ENCODE data around the gene BSN. TPM values are rescaled to one million over a fixed set of nuclear protein-coding genes. Genes with fewer than 3 reads are reported as not detected.

Gene BSN
- total and polyA plus RNA-seq, 2 of the 4 experiments (the other 2 are of a cell fraction) = under 0.01 to 0.03 TPM

DNA sequence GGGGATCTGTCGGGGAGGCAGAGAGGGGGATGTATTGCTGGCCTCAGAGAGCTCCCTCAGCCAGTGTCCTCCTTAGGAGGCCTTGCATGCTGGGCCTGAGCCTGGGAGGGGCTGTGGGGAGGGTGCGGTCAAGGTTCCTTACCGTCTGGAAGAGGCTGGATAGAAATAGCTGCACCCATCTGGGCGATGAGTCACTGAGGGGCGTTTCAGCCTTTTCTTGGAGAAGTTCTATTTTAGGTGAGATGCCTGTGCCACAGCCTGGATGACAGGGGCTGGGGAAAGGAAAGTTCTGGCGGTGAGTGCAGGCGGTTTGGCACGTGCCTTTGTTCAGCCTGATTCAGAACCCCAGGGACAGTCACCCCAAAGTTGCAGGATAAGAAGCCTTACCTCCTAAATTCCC is 84.2 kb downstream of the BSN start:
- no peak for ATAC-seq (ENCODE audit: low read depth)

More for the DNA sequence above, 84.2 kb downstream of the BSN start:
- no peak overlapping the region for H3K4ac ChIP-seq (ENCODE audit: low read depth, low read length)
- no peak overlapping the region for H3K14ac ChIP-seq (replicated peaks; ENCODE audit: low read depth, low read length)
- H3K4me1 ChIP-seq (ENCODE audit: control insufficient read depth, insufficient read depth, low read length) = peaks cover 3% of the 10 kb centered on the region; the same call in 1 of the 2 replicates
- H3K36me3 ChIP-seq (ENCODE audit: control insufficient read depth, insufficient read depth, low read length) = no peaks in the 10 kb centered on the region
- H4K5ac ChIP-seq (ENCODE audit: low read depth, low read length) = no peak overlapping the region
- TF ChIP-seq NFE2L2 (IDR thresholded peaks at IDR 0.05; ENCODE audit: low read depth, low read length) = no peak
- no peak for TF ChIP-seq MAFK (IDR thresholded peaks at IDR 0.05; ENCODE audit: low read depth, low read length)
- TF ChIP-seq, protein P1, sequence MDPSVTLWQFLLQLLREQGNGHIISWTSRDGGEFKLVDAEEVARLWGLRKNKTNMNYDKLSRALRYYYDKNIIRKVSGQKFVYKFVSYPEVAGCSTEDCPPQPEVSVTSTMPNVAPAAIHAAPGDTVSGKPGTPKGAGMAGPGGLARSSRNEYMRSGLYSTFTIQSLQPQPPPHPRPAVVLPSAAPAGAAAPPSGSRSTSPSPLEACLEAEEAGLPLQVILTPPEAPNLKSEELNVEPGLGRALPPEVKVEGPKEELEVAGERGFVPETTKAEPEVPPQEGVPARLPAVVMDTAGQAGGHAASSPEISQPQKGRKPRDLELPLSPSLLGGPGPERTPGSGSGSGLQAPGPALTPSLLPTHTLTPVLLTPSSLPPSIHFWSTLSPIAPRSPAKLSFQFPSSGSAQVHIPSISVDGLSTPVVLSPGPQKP (IDR thresholded peaks at IDR 0.05; ENCODE audit: borderline replicate concordance, low read depth, low read length) = no peak
- TF ChIP-seq, protein P2, sequence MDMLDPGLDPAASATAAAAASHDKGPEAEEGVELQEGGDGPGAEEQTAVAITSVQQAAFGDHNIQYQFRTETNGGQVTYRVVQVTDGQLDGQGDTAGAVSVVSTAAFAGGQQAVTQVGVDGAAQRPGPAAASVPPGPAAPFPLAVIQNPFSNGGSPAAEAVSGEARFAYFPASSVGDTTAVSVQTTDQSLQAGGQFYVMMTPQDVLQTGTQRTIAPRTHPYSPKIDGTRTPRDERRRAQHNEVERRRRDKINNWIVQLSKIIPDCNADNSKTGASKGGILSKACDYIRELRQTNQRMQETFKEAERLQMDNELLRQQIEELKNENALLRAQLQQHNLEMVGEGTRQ (IDR thresholded peaks at IDR 0.05; ENCODE audit: low read depth, low read length) = no peak
- peak; percentile 28; the same call in 1 of the 2 replicates for TF ChIP-seq BHLHE40 (IDR thresholded peaks at IDR 0.05; ENCODE audit: low read depth, low read length)
- no peak for TF ChIP-seq MAZ (IDR thresholded peaks at IDR 0.05; ENCODE audit: borderline replicate concordance, low read depth, low read length)
- TF ChIP-seq, protein P3, sequence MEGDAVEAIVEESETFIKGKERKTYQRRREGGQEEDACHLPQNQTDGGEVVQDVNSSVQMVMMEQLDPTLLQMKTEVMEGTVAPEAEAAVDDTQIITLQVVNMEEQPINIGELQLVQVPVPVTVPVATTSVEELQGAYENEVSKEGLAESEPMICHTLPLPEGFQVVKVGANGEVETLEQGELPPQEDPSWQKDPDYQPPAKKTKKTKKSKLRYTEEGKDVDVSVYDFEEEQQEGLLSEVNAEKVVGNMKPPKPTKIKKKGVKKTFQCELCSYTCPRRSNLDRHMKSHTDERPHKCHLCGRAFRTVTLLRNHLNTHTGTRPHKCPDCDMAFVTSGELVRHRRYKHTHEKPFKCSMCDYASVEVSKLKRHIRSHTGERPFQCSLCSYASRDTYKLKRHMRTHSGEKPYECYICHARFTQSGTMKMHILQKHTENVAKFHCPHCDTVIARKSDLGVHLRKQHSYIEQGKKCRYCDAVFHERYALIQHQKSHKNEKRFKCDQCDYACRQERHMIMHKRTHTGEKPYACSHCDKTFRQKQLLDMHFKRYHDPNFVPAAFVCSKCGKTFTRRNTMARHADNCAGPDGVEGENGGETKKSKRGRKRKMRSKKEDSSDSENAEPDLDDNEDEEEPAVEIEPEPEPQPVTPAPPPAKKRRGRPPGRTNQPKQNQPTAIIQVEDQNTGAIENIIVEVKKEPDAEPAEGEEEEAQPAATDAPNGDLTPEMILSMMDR (conservative IDR thresholded peaks at IDR 0.05; ENCODE audit: low read depth, low read length) = no peak
- TF ChIP-seq RAD21 (IDR thresholded peaks at IDR 0.05; ENCODE audit: low read length) = no peak
- no peak for TF ChIP-seq RCOR1 (IDR thresholded peaks at IDR 0.05; ENCODE audit: insufficient replicate concordance, low read length)
- TF ChIP-seq CEBPB (IDR thresholded peaks at IDR 0.05; ENCODE audit: low read depth, low read length) = no peak
- 0 out of 2 replicates have a peak, but pooled peaks have one; percentile 7 for TF ChIP-seq FOS (IDR thresholded peaks at IDR 0.05; ENCODE audit: low read depth, low read length)
- no peak for TF ChIP-seq MXI1 (IDR thresholded peaks at IDR 0.05; ENCODE audit: borderline replicate concordance, low read depth, low read length)
- no peak for TF ChIP-seq SMC3 (IDR thresholded peaks at IDR 0.05; ENCODE audit: low read depth, low read length)
- no peak overlapping the region for H3K9ac ChIP-seq (ENCODE audit: low read depth, low read length)
- CTCF ChIA-PET = no interaction called here
- no peak overlapping the region for H3K56ac ChIP-seq (ENCODE audit: extremely low read depth, insufficient read depth, low read length)
- dilution Hi-C loops (cut with HindIII; ENCODE audit: low sequenced_read_pairs, unreplicated experiment) = no loop called here
- intact Hi-C loops (cut with micrococcal nuclease) = no loop called here
- no peaks in the 10 kb centered on the region for H3K9me3 ChIP-seq (ENCODE audit: control insufficient read depth, insufficient read depth, low read length)
- no peak overlapping the region for H3K4me2 ChIP-seq (ENCODE audit: low read depth, low read length)
- DNase-seq = peak; percentile 31
- no peak overlapping the region; the same call in 1 of the 2 replicates for H2AK5ac ChIP-seq (ENCODE audit: low read depth, low read length)
- no peaks in the 10 kb centered on the region for H3K79me1 ChIP-seq (ENCODE audit: low read depth in 1 of 2, low read length in 2 of 2)
- H4K8ac ChIP-seq (ENCODE audit: low read depth in 2 of 2, low read length in 2 of 2) = no peak overlapping the region
- H2BK5ac ChIP-seq (ENCODE audit: low read depth, low read length, poor library complexity, severe bottlenecking) = no peak overlapping the region
- no peak overlapping the region for H4K91ac ChIP-seq (ENCODE audit: insufficient read depth, low read depth, low read length)
- H3K18ac ChIP-seq (ENCODE audit: low read depth, low read length) = no peak overlapping the region
- H2AK9ac ChIP-seq (replicated peaks; ENCODE audit: low read depth, low read length, poor library complexity) = no peak overlapping the region
- H3K4me3 ChIP-seq (ENCODE audit: insufficient read depth, low read depth, low read length) = no peak overlapping the region
- H2BK120ac ChIP-seq (ENCODE audit: low read depth, low read length) = no peak overlapping the region
- H3K9me1 ChIP-seq (ENCODE audit: insufficient read depth, low read length) = no peaks in the 10 kb centered on the region
- no peaks in the 10 kb centered on the region for H4K20me1 ChIP-seq (ENCODE audit: insufficient read depth, low read length)
- no peak overlapping the region for H3K27ac ChIP-seq (ENCODE audit: insufficient read depth, low read length)
- POLR2A ChIA-PET (ENCODE audit: unreplicated experiment) = no interaction called here
- BruUV-seq (replicated peaks) = no TSS peak
- H2BK20ac ChIP-seq (ENCODE audit: low read depth, low read length) = no peak overlapping the region
- whole genome bisulfite sequencing, 2 experiments (ENCODE audit: extremely low coverage in 2 of 2, insufficient read length in 1 of 2) = 60% methylated on average over 1 of the region's 8 CpGs; no CpG with 5 or more reads in 1 of the 2 experiments
- H3K23ac ChIP-seq (ENCODE audit: low read depth, low read length) = no peak overlapping the region
- peak overlapping the region; percentile 67 for H2AFZ ChIP-seq (replicated peaks; ENCODE audit: low read length, poor library complexity)
- in situ Hi-C loops (cut with MboI; ENCODE audit: low sequenced_read_pairs) = no loop called here
- H2BK15ac ChIP-seq (ENCODE audit: low read depth, low read length) = no peak overlapping the region
- H3K27me3 ChIP-seq (ENCODE audit: control insufficient read depth, insufficient read depth, low read length) = peaks cover 26% of the 10 kb centered on the region

All from IMR-90 (cell line).